ENCODE measurements around the gene SPINK8.

The SPINK8 gene

DNA sequence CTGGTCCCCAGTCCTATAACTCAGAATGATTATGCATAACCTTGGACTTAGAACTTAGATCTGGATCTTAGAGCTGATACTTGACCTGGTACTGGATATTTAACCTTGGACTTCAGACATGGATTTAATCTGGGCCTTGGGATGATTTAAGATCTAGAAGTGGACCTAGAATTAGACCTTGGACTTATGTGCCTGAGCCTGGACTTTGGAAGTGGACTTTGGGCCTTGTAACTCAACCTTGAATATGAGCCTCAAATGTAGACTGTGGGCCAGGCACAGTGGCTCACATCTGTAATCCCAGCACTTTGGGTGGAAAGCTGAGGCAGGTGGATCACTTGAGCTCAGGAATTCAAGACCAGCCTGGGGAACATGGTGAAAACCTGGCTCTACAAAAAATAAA, 46.4 kb downstream of the SPINK8 start:
- Histone ChIP-seq H3K27ac (no peak overlapping the region), H3K9me3 (ENCODE audit: severe bottlenecking) (no peaks in the 10 kb centered on the region), H3K36me3 (no peaks in the 10 kb centered on the region), H3K4me3 (ENCODE audit: low read depth, low read length) (no peak overlapping the region), H3K27me3 (ENCODE audit: insufficient read depth, low read depth, severe bottlenecking) (no peaks in the 10 kb centered on the region)
- TF ChIP-seq, protein P1, sequence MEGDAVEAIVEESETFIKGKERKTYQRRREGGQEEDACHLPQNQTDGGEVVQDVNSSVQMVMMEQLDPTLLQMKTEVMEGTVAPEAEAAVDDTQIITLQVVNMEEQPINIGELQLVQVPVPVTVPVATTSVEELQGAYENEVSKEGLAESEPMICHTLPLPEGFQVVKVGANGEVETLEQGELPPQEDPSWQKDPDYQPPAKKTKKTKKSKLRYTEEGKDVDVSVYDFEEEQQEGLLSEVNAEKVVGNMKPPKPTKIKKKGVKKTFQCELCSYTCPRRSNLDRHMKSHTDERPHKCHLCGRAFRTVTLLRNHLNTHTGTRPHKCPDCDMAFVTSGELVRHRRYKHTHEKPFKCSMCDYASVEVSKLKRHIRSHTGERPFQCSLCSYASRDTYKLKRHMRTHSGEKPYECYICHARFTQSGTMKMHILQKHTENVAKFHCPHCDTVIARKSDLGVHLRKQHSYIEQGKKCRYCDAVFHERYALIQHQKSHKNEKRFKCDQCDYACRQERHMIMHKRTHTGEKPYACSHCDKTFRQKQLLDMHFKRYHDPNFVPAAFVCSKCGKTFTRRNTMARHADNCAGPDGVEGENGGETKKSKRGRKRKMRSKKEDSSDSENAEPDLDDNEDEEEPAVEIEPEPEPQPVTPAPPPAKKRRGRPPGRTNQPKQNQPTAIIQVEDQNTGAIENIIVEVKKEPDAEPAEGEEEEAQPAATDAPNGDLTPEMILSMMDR (IDR thresholded peaks at IDR 0.05; ENCODE audit: low read depth, low read length) = no peak
- no peak for DNase-seq

DNA sequence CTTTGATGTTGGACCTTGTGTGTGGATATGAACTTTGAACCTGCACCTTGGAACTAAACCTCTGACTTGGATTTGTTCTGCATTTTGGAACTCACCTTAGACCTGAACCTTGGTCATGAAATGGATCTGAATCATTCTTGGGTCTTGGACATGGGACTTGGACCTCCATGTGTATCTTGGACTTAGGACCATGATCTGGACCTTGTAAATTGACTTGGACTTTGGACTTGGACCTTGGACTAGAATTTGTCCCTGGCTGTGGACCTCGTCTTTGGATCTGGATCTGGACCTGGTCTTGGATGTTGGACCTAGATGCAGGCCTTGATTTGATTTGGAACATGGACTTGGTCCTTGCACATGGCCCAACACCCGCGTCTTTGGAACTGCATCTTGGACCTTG, 47.2 kb downstream of the SPINK8 start:
- no peak for DNase-seq
- TF ChIP-seq, protein P1 (IDR thresholded peaks at IDR 0.05; ENCODE audit: low read depth, low read length) = no peak
- Histone ChIP-seq H3K27me3 (ENCODE audit: insufficient read depth, low read depth, severe bottlenecking) (no peaks in the 10 kb centered on the region), H3K9me3 (ENCODE audit: severe bottlenecking) (no peaks in the 10 kb centered on the region), H3K27ac (no peak overlapping the region), H3K4me3 (ENCODE audit: low read depth, low read length) (no peak overlapping the region), H3K36me3 (no peaks in the 10 kb centered on the region)

DNA sequence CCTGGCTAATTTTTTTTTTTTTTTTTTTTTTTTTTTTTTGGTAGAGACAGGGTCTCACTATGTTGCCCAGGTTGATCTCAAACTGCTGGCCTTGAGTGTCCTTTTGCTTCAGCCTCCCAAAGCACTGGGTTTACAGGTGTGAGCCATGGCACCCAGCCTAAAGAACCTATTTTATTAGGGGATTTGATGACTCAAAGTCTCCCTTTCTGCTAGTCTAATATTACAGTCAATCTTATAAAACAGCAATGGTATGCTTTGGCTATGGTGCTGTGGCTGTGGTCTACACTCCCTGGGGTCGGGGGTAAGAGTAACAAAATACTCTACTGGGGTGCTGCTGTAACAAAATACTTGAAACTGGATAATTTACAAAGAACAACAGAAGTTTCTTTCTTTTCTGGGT, 47.8 kb downstream of the SPINK8 start:
- DNase-seq = no peak

DNA sequence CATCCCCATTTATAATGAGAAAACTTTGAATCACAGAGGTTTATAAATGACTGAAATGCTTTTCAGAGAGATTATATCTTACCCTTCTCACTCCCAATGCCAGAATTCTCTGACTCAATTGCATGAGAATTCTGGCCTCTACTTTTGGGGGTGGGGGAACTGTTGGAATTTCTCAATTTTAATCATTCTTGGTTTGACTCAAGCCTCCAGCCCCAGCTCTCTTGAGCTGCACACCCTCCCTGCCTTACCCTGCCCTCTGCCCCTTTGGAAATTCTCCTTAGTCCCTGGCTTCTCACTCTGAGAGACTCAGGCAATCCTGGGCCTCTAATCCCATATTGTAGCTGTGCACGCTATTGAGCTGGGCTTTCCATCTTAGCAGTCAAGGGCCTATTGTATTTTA, 48.3 kb downstream of the SPINK8 start:
- H3K36me3 ChIP-seq = no peaks in the 10 kb centered on the region
- no peak overlapping the region for H3K4me3 ChIP-seq (ENCODE audit: low read depth, low read length)
- H3K27ac ChIP-seq = no peak overlapping the region
- DNase-seq = no peak
- no peaks in the 10 kb centered on the region for H3K9me3 ChIP-seq (ENCODE audit: severe bottlenecking)
- TF ChIP-seq, protein P1 (IDR thresholded peaks at IDR 0.05; ENCODE audit: low read depth, low read length) = no peak
- H3K27me3 ChIP-seq (ENCODE audit: insufficient read depth, low read depth, severe bottlenecking) = no peaks in the 10 kb centered on the region

More for the DNA sequence above, 47.8 kb downstream of the SPINK8 start:
- Histone ChIP-seq H3K27ac (no peak overlapping the region), H3K4me3 (ENCODE audit: low read depth, low read length) (no peak overlapping the region), H3K27me3 (ENCODE audit: insufficient read depth, low read depth, severe bottlenecking) (no peaks in the 10 kb centered on the region), H3K36me3 (no peaks in the 10 kb centered on the region), H3K9me3 (ENCODE audit: severe bottlenecking) (no peaks in the 10 kb centered on the region)
- TF ChIP-seq, protein P1 (IDR thresholded peaks at IDR 0.05; ENCODE audit: low read depth, low read length) = no peak

DNA sequence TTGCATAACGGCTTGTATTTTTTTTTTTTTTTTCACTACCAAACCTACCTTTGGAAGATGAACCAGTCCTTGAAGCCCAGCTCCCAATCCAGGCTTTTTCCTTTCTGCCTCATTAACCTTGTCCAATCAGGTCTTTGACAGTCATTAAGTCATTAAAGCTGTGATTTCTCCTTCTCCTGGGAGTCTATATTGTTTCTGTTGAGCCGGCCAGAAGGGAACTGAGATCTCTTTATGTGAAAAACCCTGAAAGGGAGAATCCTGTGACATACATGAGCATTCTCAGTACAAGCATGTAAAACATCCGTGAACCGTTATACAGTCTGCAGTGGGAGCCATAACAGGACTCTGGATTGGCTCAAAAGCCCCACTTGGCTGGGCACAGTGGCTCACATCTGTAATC, 52.6 kb downstream of the SPINK8 start:
- no peaks in the 10 kb centered on the region for H3K9me3 ChIP-seq (ENCODE audit: severe bottlenecking)
- TF ChIP-seq, protein P1 (IDR thresholded peaks at IDR 0.05; ENCODE audit: low read depth, low read length) = no peak
- no peak for DNase-seq
- no peak overlapping the region for H3K4me3 ChIP-seq (ENCODE audit: low read depth, low read length)
- H3K27me3 ChIP-seq (ENCODE audit: insufficient read depth, low read depth, severe bottlenecking) = no peaks in the 10 kb centered on the region
- H3K36me3 ChIP-seq = no peaks in the 10 kb centered on the region
- no peak overlapping the region for H3K27ac ChIP-seq

DNA sequence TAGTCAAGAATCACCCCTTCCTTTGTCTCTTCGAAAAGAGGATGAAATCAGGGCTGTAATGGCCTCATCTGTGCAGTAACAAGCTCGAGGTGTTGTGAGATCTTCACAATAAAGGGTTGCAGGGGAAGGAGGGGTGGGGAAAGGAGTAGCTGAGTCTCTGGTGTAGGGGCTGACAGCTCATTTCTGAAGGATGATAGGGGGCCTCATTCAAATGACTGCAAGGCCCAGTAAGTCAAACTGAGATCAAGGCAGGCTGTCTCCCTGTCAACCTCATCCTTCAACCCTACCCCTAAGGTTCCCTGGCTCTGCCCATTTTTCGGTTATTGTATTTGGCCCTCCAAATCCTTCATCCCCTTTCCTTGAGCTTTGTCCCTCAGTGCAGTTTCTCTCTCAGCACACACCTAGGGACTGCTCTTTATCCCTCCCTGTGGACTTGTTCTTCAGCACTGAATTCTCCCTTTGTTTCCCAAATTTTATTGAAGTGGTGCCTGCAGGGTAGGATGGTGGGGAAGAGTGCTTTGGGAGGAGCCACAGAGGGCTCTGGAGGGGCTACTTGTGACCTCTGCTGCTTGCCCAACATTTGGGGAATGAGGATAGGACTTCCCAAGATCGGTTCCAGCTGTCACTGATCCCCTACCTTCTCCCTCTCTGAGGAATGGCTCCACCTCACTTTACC, 54.4 kb downstream of the SPINK8 start:
- Histone ChIP-seq H3K27ac (no peak overlapping the region), H3K9me3 (ENCODE audit: severe bottlenecking) (no peaks in the 10 kb centered on the region), H3K36me3 (no peaks in the 10 kb centered on the region), H3K4me3 (ENCODE audit: low read depth, low read length) (no peak overlapping the region), H3K27me3 (ENCODE audit: insufficient read depth, low read depth, severe bottlenecking) (no peaks in the 10 kb centered on the region)
- DNase-seq = no peak
- TF ChIP-seq, protein P1 (IDR thresholded peaks at IDR 0.05; ENCODE audit: low read depth, low read length) = no peak

All from WERI-Rb-1 (cell line).